Heart left ventricle (tissue), 16 donors: ENCODE results near the gene REPIN1. TPM values are rescaled to one million over a fixed set of nuclear protein-coding genes. Genes with fewer than 3 reads are reported as not detected.

Experiments used
- ATAC-seq, 4 donors: fragments of 200-7000 bp; cut with Tn5 transposase; one replicate each; pipeline ENCODE4 v1.9.1; 2020 to 2022; ENCODE audit warnings: moderate library complexity in 4 of 4, mild to moderate bottlenecking in 3 of 4, moderate number of reproducible peaks in 1 of 4
- DNase-seq, 5 donors: peaks; one replicate each; pipeline ENCODE4 v3.0.0-alpha.2; 2020
- H3K27ac ChIP-seq, 12 donors: fragments of 200-600 bp; sonication (generic) in 4 of 12; one replicate each; pipeline versions ENCODE4 v1.5.0 to v1.8.0; 2016 to 2022; ENCODE audit warnings: mild to moderate bottlenecking in 2 of 12
- H3K27me3 ChIP-seq, 9 donors: fragments of 200-600 bp; sonication (generic) in 2 of 9; one replicate each; pipeline versions ENCODE4 v1.5.1 to v1.8.0; 2016 to 2022; ENCODE audit warnings: mild to moderate bottlenecking in 3 of 9
- H3K36me3 ChIP-seq, 9 donors: fragments of 200-600 bp; sonication (generic) in 2 of 9; one replicate each; pipeline versions ENCODE4 v1.5.0 to v1.8.0; 2018 to 2022; ENCODE audit warnings: mild to moderate bottlenecking in 2 of 9
- H3K4me1 ChIP-seq, 12 donors: fragments of 200-600 bp; sonication (generic) in 4 of 12; one replicate each; pipeline versions ENCODE4 v1.5.0 to v1.8.0; 2016 to 2022; ENCODE audit warnings: mild to moderate bottlenecking in 3 of 12
- H3K4me3 ChIP-seq, 12 donors: fragments of 200-600 bp; sonication (generic) in 4 of 12; one replicate each; pipeline versions ENCODE4 v1.5.0 to v1.8.0; 2017 to 2022; ENCODE audit warnings: mild to moderate bottlenecking in 9 of 12, moderate library complexity in 4 of 12
- H3K9me3 ChIP-seq, 12 donors: fragments of 200-600 bp; sonication (generic) in 4 of 12; one replicate each; pipeline versions ENCODE4 v1.5.0 to v1.8.0; 2016 to 2022; ENCODE audit warnings: mild to moderate bottlenecking in 1 of 12
- POLR2A ChIP-seq, 2 donors: fragments of 450-650 bp; IDR thresholded peaks; one replicate each; pipeline ENCODE4 v1.6.1; 2017; ENCODE audit warnings: antibody characterized with exemption in 2 of 2, mild to moderate bottlenecking in 2 of 2, moderate library complexity in 2 of 2
- WGBS, 4 donors: extraction: QIAGEN DNeasy Blood & Tissue Kit in 2 of 4; methylation state at CpG; one replicate each; pipeline versions ENCODE4 v1.1.5 to v1.1.7; 2013 to 2018; 5-methylcytosine and 5-hydroxymethylcytosine counted together
- intact Hi-C, 10 donors: fragments of 100-400 bp; cut with DNase I; formaldehyde crosslinking; loops; one replicate each; pipeline versions ENCODE4 v1.11.1 to v1.14.2; 2022
- polyA plus RNA-seq, 2 donors: library from polyadenylated mRNA; stranded (reverse); fragments of 200-250 nt; gene quantifications; one replicate each; pipeline ENCODE4 v1.2.3, GENCODE V29; 2013
- total RNA-seq, 9 donors: library from RNA; depleted of rRNA in 2 of 9; stranded (reverse); fragments of >200 nt in 2 of 9; fragmentation: NEBNext Ultra II Directional in 3 of 9; extraction: Animal tissue kit (Norgen Biotek cat#: 25700) in 3 of 9; gene quantifications; one replicate each; pipeline versions ENCODE4 v1.1.0 to v1.2.4, GENCODE V29; 2016 to 2023
- TF ChIP-seq, protein P1 (sequence below), 12 donors: fragments of 200-600 bp; sonication (generic) in 4 of 12; IDR thresholded peaks; one replicate each; pipeline versions ENCODE4 v1.5.0 to v1.8.0; 2018 to 2022; ENCODE audit warnings: antibody characterized with exemption in 12 of 12, mild to moderate bottlenecking in 5 of 12
- donor health status: ischemic (EF 13 %, LVEDD 7.1; RV severe dilation, severe dysfunction).
- donor health status: healthy with polysubstance abuse.
- donor health status: DM: no; HTN: yes; CAD: no.
- donor health status: DM: no; HTN: no; CAD: no.
- donor health status: ischemic (EF 25% LVEDD 6.9; RV normal size, moderate dysfunction).
- donor health status: ischemic (EF 25% LVEDD 5.7; RV mildly dilated, moderate dysfunction).
- donor health status: healthy.
- donor health status: DM: yes; HTN: yes; CAD: no.
- donor health status: ischemic (EF 35%, LVEDD 5.7; RV mildly dilated, moderate dysfunction).
- donor health status: nonischemic (EF 11% LVEDD 7.7; RV severe dilation, severe dysfunction).
- donor health status: DM: yes; HTN: yes; CAD: no.
- donor health status: PGD.
- donor health status: ischemic (EF 29% LVEDD 5.4; RV normal size, mild dysfunction).
- donor health status: nonischemic (EF 23%, LVEDD 6.1; RV moderate dilation, normal function).

REPIN1 gene
- total and polyA plus RNA-seq, 11 donors, result 49.8 to 141 (median 98.4) TPM

DNA sequence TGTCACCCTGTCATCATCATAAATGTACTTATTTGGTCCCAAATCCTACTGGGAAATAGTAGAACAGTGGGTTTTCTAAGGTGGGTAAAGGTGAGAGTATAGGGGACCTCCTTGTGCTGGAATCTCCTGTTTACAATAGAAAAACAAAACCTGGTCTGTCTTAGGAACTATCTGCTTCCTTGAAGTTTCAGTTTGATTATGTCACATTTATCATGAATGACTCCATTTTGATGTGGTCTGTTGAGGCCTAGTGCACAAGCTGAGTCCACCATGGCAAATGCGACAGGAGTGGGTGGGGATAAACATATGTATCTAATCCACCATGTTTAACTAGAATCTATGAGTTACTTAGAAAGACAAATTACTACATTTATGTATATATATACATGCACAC, 13.0 kb upstream of the REPIN1 start:
- Histone ChIP-seq H3K27me3 (no peaks in the 10 kb centered on the region), H3K4me3 (no peak overlapping the region), H3K36me3 (no peaks in the 10 kb centered on the region), H3K9me3 (no peaks in the 10 kb centered on the region), H3K27ac (peak overlapping the region in 1 of 12 donors; percentile 53), H3K4me1 (peaks cover 0 to 12% (median 0%) of the 10 kb centered on the region in 12 donors)
- TF ChIP-seq POLR2A (IDR thresholded peaks at IDR 0.05), result no peak
- TF ChIP-seq, protein P1, sequence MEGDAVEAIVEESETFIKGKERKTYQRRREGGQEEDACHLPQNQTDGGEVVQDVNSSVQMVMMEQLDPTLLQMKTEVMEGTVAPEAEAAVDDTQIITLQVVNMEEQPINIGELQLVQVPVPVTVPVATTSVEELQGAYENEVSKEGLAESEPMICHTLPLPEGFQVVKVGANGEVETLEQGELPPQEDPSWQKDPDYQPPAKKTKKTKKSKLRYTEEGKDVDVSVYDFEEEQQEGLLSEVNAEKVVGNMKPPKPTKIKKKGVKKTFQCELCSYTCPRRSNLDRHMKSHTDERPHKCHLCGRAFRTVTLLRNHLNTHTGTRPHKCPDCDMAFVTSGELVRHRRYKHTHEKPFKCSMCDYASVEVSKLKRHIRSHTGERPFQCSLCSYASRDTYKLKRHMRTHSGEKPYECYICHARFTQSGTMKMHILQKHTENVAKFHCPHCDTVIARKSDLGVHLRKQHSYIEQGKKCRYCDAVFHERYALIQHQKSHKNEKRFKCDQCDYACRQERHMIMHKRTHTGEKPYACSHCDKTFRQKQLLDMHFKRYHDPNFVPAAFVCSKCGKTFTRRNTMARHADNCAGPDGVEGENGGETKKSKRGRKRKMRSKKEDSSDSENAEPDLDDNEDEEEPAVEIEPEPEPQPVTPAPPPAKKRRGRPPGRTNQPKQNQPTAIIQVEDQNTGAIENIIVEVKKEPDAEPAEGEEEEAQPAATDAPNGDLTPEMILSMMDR (IDR thresholded peaks at IDR 0.05), result no peak
- no peak for DNase-seq
- WGBS, 4 donors, result 69 to 93% (median 90%) methylated on average over 1 of the region's 1 CpG
- ATAC-seq, result no peak
- intact Hi-C loops, result loop anchor here in 9 of 10 donors (1.0 to 10.0 kb wide), 4 partner anchors 65 to 419 kb away; no protein-coding TSS in a partner anchor

DNA sequence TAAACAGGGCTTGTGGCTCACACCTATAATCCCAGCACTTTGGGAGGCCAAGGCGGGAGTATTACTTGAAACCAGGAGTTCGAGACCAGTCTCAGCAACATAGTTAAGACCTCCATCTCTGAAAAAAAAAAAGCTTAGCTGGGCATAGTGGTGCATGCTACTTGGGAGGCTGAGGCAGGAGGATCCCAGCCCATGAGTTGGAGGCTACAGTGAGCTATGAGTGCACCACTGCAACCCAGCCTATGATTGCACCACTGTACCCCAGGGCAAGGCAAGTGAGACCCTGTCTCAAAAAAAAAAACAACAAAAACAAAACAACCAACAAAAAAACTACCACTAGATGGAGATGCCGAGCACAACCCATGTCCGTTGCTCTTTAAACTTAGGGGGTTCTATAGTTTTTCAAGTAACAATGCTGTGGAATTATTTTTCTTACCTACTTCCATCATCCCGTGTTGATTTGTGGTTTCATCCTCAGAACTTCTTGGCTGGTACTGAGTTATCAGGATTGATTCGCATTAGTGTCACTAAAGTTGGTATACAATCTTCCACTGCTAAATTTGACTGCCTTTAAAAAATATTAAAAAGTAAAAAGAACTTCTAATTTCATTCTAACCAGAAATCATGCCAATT, 12.2 kb upstream of the REPIN1 start:
- intact Hi-C loops, result loop anchor here in 9 of 10 donors (1.0 to 10.0 kb wide), 4 partner anchors 64 to 418 kb away; no protein-coding TSS in a partner anchor

DNA sequence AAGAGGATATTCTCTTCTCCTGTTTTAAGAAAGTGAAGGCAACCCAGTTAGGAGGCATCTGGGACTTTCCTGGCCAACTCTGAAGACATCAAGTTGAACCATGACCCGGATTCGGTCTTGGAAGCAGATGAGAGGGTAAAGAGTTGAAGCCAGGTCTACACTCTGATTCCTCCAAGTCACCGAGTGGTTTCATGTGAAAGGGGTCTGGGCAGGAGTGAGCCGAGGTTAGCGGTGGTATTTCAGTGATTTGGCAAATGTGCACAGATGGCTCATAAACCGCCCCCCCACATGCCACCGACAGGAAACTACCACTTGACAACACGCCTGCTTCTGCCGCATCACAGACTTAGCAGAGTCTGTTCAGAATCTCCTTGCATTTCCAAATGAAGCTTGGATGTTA, 11.4 kb upstream of the REPIN1 start:
- no peaks in the 10 kb centered on the region for H3K27me3 ChIP-seq
- no peak for DNase-seq
- H3K36me3 ChIP-seq, result no peaks in the 10 kb centered on the region
- H3K4me3 ChIP-seq, result no peak overlapping the region
- 68 to 75% (median 71%) methylated on average over 9 of the region's 9 CpGs for WGBS, 4 donors
- no peaks in the 10 kb centered on the region for H3K9me3 ChIP-seq
- intact Hi-C loops, result loop anchor here (1.0 to 10.0 kb wide), 4 partner anchors 64 to 418 kb away; no protein-coding TSS in a partner anchor
- ATAC-seq, result no peak
- H3K27ac ChIP-seq, result no peak overlapping the region
- TF ChIP-seq POLR2A (IDR thresholded peaks at IDR 0.05), result no peak
- TF ChIP-seq, protein P1 (IDR thresholded peaks at IDR 0.05), result no peak
- H3K4me1 ChIP-seq, result peaks cover 0 to 12% (median 0%) of the 10 kb centered on the region in 12 donors

More for the DNA sequence above, 12.2 kb upstream of the REPIN1 start:
- Histone ChIP-seq H3K27ac (no peak overlapping the region), H3K36me3 (no peaks in the 10 kb centered on the region), H3K27me3 (no peaks in the 10 kb centered on the region), H3K4me1 (peaks cover 0 to 12% (median 0%) of the 10 kb centered on the region in 12 donors), H3K4me3 (no peak overlapping the region), H3K9me3 (no peaks in the 10 kb centered on the region)
- DNase-seq, result no peak
- no peak for TF ChIP-seq POLR2A (IDR thresholded peaks at IDR 0.05)
- TF ChIP-seq, protein P1 (IDR thresholded peaks at IDR 0.05), result peak; percentile 49 to 79 (median 68)
- 30 to 34% (median 32%) methylated on average over 6 of the region's 6 CpGs for WGBS, 4 donors
- no peak for ATAC-seq

DNA sequence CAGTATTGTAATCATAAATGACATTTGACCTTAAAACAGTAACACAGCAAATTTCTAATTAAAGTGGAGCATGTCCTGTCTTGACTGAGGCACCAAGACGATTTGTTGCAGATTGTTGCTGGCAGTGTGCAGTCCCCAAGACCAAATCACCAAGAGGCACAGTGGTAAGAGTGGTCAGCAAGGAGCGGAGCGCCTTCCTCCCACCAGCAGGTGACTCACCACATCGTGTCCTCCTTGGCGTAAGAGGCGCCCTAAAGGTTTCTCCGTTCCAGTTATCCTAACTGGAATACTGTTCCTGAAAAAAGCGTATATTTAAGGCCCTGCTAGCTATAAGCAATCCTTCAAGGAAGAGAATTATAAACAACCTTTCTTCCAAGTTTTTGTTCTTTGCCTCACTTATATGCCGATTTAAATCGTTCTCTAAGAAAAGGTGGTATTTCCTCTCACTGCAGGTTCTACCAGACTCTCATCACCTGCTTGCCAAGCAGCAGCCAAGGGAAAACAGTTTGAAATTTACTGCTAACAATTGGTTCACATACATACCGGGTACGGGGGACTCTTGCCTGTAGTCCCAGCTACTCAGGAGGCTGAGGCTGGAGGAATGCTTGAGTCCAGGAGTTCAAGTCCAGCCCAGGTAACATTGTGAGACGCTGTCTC, 10.7 kb upstream of the REPIN1 start:
- intact Hi-C loops, result loop anchor here (1.0 to 10.0 kb wide), 4 partner anchors 63 to 417 kb away; no protein-coding TSS in a partner anchor
- peaks cover 0 to 14% (median 0%) of the 10 kb centered on the region in 12 donors for H3K4me1 ChIP-seq
- no peaks in the 10 kb centered on the region for H3K9me3 ChIP-seq
- H3K27me3 ChIP-seq, result no peaks in the 10 kb centered on the region
- TF ChIP-seq, protein P1 (IDR thresholded peaks at IDR 0.05), result no peak
- TF ChIP-seq POLR2A (IDR thresholded peaks at IDR 0.05), result no peak
- ATAC-seq (no peak), DNase-seq (no peak)
- no peaks in the 10 kb centered on the region for H3K36me3 ChIP-seq
- WGBS, 4 donors, result 82 to 86% (median 85%) methylated on average over 13 of the region's 13 CpGs
- H3K27ac ChIP-seq, result no peak overlapping the region
- no peak overlapping the region for H3K4me3 ChIP-seq
